Measurements from ENCODE around the gene APBA2.

- TF ChIP-seq, protein P1, sequence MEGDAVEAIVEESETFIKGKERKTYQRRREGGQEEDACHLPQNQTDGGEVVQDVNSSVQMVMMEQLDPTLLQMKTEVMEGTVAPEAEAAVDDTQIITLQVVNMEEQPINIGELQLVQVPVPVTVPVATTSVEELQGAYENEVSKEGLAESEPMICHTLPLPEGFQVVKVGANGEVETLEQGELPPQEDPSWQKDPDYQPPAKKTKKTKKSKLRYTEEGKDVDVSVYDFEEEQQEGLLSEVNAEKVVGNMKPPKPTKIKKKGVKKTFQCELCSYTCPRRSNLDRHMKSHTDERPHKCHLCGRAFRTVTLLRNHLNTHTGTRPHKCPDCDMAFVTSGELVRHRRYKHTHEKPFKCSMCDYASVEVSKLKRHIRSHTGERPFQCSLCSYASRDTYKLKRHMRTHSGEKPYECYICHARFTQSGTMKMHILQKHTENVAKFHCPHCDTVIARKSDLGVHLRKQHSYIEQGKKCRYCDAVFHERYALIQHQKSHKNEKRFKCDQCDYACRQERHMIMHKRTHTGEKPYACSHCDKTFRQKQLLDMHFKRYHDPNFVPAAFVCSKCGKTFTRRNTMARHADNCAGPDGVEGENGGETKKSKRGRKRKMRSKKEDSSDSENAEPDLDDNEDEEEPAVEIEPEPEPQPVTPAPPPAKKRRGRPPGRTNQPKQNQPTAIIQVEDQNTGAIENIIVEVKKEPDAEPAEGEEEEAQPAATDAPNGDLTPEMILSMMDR (IDR thresholded peaks at IDR 0.05): no peak
- TF ChIP-seq POLR2A (IDR thresholded peaks at IDR 0.05): no peak
Observed at GRCh38 chr15:28996953-28997352, 111.2 kb downstream of the APBA2 start.

Measured in heart left ventricle (tissue), 13 donors.